ENCODE measurements around the gene SLITRK3. TPM values are rescaled to one million over a fixed set of nuclear protein-coding genes. Genes with fewer than 3 reads are reported as not detected.

Gene SLITRK3
- total and polyA plus RNA-seq, 2 of the 13 experiments (the other 11 are each of a cell fraction or from before 2014, with no cell fraction given) = not detected

GRCh38 chr3:165156757-165157420, 39.3 kb downstream of the SLITRK3 start:
- Histone ChIP-seq H3K27ac (ENCODE audit: extremely low read length, insufficient read depth, low read length) (no peak overlapping the region), H2AFZ (ENCODE audit: low read length) (no peak overlapping the region), H3K79me2 (ENCODE audit: insufficient read depth, low read length) (no peaks in the 10 kb centered on the region), H4K20me1 (ENCODE audit: insufficient read depth, low read length) (no peaks in the 10 kb centered on the region), H3K9ac (ENCODE audit: insufficient read depth, low read depth, low read length) (no peak overlapping the region), H3K4me3 (replicated peaks in 1 of 3; ENCODE audit: insufficient read depth in 1 of 3, low read depth in 2 of 3, low read length in 3 of 3) (no peak overlapping the region), H3K36me3 (replicated peaks in 1 of 2; ENCODE audit: control insufficient read depth in 1 of 2, insufficient read depth in 2 of 2, low read length in 2 of 2) (no peaks in the 10 kb centered on the region), H3K4me2 (ENCODE audit: low read depth, low read length) (no peak overlapping the region), H3K9me3 (ENCODE audit: low read length) (no peaks in the 10 kb centered on the region), H3K27me3 (ENCODE audit: control insufficient read depth in 1 of 2, insufficient read depth in 2 of 2, low read length in 2 of 2) (no peaks in the 10 kb centered on the region; a peak in 1 of 5 replicates), H3K4me1 (ENCODE audit: insufficient read depth, low read length) (no peaks in the 10 kb centered on the region)
- TF ChIP-seq ZBTB40 (IDR thresholded peaks at IDR 0.05) (no peak), ZBTB40 (CRISPR knock-in tag; IDR thresholded peaks at IDR 0.05) (no peak), FLYWCH1 (CRISPR knock-in tag; IDR thresholded peaks at IDR 0.05) (no peak), ZNF572 (CRISPR knock-in tag; IDR thresholded peaks at IDR 0.05) (no peak), ZNF329 (CRISPR knock-in tag; IDR thresholded peaks at IDR 0.05; ENCODE audit: low read depth) (no peak), THYN1 (CRISPR knock-in tag; IDR thresholded peaks at IDR 0.05; ENCODE audit: borderline replicate concordance, low read depth) (no peak), POLR2G (IDR thresholded peaks at IDR 0.05; ENCODE audit: low read depth, low read length) (no peak)
- ChIA-PET CTCF (ENCODE audit: low intra/inter-chr PET ratio, low total read pairs) (no interaction called here), POLR2A (no interaction called here)
- no peak for FAIRE-seq
- no peak for ATAC-seq
- intact Hi-C loops (cut with micrococcal nuclease; ENCODE audit: unreplicated experiment) (no loop called here), in situ Hi-C loops (cut with HindIII; ENCODE audit: extremely low pct_ligation_motif_present, low pct_unique_long_range_greater_than_20kb) (no loop called here)
- no TSS peak for BruUV-seq (replicated peaks)
- no peak for DNase-seq (ENCODE audit: low spot score)
- 96% methylated on average over 3 of the region's 3 CpGs for WGBS (ENCODE audit: low lambda C conversion rate)

All from HepG2 (cell line).